CD4-positive, alpha-beta T cell treated with Interleukin-1 beta for 1 hour (primary cell): Measurements from ENCODE around the gene PRKACB.
"Not testable (repeated sequence)": the region's sequence is repeated elsewhere in the genome, so short reads cannot be mapped to it uniquely, and the experiment has no call there.

Experiments
- DNase-seq, 2 donors: peaks; one replicate each; pipeline ENCODE4 v3.0.0-alpha.2; 2020 to 2022

PRKACB gene

DNA sequence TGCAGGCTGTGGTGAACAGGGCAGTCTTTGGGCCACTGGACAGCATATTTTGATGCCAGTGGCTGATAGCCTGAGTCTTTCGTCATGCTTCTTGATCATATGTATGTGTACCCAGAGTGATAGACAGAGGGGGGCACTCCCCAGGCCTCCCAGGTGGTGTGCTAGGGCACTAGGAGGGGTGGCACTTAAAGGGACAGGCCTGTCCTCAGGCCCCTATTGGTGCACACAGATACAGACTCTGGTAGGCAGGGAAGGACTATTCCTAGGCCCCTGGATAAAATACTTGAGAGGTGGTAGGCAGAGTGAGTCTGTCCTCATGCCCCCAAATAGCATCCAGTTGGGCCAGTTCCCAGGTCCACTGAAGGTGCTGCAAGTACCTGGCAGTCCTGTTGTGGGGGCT is 80.8 kb downstream of the PRKACB start:
- no peak for DNase-seq

DNA sequence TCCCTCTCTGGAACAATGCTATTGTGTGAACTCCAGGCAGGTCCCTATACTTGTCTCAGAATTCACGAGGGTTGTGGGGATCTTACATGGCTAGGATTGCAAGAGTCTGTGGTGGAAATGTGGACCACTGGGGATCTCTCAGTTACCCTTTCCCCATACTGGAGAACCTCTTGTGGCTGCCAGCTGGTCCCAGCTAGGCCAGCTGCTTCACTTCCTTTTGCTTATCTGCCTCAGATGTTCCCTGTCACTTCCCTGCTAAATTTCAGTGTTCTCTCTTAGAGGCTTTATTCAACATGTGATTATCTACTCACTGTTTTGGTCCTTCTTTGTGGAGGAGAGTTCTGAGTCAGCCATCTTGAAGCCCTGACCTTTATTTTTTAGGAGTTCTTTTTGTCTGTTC is 81.6 kb downstream of the PRKACB start:
- DNase-seq: no peak

GRCh38 chr1:84232676-84233075 is 88.6 kb downstream of the PRKACB start:
- DNase-seq: not testable (repeated sequence)

GRCh38 chr1:84236256-84236655 is 92.2 kb downstream of the PRKACB start:
- DNase-seq: no peak

DNA sequence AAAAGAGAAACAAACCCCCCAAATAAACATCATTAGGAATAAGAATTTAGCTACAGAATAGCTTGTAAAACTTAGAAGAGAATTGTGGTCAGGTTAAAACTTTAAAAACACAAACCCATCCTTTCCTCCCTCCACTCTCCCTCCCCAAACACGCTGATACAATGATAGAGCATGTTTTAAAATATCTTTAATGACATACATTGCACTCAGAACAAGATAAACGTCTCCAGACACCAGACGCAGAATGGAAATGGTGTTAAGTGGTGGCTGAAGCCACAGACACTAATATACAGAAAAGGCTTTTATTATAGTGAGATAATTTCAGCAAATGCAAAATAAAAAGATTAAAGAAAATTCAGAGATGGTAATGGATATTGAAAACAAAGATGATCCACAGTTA is 98.6 kb downstream of the PRKACB start:
- DNase-seq: no peak

DNA sequence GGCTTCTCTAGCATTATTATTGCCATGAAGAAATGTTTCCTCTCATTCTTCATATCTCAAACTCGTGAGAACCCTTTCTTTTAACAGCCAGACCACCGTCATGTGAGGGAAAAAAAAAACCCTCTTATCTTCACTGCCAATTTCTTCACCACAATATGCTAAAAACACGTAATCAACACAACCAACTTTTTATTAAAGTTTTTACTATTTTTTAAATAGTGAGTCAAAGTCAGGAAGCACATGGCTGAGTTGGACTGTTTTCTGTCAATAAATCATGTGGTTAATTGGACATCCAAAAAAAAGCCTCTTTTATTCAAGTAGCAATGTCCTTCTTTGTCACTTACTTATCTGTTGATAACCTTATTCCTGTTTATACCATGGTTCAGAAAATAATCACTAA is 101.5 kb downstream of the PRKACB start:
- no peak for DNase-seq

DNA sequence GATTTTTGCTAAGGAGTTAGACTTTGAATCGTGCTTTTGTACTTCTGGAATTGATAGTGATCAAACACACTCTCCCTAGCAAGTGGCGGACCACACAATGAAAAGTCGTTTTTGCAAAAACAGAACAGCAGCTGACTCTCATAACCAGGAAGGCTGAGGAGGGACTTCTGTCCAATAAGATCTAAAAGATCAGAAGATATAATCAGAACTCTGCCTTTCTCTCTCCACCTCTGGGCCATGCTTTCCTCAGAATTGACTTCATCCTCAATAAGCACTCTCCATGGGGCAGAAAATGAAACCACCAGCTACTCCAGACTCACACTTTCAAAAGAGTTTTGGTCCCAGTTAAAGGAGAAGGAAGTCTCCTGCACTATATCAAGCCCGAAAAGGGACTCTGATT is 102.1 kb downstream of the PRKACB start:
- DNase-seq: no peak

DNA sequence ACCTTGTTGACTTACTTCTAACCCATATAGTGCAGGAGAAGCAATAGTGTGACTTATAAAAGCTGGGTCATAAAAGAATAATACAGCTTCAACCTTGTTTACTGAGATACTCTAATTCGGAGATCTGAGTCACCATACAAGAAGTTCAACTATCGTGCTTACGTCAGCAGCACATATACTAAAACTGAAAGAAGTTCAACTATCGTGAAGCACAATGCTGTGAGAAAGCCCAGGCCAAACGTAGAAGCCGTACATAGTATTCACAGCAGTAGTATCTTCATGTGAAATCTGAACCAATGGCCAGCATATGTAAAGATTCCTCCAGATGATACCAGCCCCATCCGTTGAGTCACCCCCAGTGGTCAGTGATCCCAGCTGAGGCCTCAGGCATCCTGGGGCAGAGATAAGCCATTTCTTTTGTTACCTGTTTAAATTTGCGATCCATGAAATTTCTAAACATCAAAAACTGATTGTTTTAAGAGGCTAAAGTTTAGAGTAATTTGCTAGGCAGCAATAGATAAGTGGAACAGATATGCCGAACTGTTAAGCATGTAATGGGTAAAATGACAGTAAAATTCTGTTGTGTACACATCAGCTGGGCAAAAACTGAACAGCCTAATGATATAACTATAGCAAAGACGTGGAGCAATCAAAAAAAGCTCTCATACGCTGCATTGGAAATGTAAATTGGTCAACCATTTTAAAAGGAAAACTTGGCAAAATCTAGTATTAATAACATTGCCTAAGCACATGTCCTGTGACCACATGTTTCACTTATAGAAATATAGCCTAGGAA is 103.6 kb downstream of the PRKACB start:
- peak in 1 of 2 donors; percentile 13 for DNase-seq

DNA sequence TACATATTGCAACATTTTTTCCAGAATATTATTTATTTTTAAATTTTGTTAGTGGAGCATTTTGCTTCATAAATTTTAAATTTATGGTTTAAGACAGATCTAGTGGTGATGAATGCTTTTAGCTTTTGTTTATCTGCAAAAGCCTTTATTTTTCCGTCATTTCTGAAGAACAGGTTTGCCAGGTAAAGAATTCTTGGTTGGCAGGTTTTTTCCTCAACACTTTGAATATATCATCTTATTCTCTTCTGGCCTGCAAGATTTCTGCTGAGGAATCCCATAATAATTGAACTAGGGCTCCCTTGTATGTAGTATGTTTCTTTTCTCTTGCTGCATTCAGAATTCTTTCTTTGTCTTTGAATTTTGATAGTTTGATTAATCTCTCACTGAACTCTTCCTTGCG is 106.6 kb downstream of the PRKACB start:
- DNase-seq: no peak

DNA sequence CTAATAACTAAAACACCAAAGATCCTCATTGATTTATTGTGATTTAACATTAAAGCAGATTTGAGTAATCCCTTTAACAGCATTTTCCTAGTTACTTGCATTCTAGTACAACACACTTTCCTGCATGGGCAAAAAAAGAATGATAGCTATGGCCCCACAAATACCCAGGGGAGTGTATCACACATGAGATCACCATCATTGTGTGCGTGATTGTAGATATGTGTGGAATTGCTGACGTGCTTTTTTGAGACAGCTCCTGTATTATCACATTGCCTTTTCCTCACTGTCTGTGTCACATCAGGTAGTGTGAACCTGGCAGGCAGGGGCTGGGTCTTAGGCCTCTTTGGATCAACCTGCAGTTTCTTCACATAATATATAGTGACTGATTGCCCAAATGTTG is 109.0 kb downstream of the PRKACB start:
- no peak for DNase-seq

DNA sequence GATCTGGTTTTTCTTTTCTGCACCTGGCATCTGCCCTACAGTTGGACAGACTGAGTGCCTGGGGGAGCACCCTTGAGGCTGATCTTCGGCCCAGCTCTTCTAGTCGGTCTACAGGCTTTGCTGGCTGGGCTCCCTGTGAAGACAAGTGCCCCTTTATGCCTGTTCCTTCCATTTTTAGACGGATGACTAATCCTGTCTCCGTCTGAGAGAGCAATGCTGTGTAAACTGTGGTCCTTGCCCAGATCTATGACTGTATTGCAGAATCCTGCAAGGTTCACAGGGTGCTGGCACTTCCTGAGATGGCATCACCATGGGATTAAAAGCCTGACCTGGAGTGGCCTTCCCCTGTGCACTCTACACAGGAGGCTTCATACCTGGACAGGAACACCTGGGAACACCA is 109.8 kb downstream of the PRKACB start:
- DNase-seq: no peak

DNA sequence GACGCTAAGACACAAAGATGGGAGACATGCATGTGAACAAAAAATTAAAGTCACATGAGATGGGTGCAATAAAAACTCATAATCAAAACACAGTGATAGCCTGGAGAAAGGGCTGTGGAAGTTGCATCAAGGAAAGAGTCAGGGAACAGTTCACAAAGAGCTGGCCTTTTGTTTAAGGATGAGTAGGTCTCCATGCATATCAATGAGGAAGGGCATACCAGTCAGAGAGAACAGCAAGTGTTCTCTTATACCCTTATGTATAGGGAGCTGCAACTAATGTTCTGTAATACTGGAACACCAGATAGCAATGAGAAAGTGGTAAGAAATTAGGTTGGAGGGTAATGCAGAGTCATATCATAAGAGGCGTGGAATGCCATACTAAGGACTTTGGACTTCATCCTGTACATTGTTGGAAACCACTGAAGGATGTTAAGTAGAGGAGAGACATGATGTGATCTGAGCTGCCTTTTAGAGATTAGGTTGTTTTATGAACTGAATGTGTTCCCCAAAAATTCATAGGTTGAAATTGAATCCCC is 110.7 kb downstream of the PRKACB start:
- no peak for DNase-seq

GRCh38 chr1:84255582-84255981 is 111.5 kb downstream of the PRKACB start:
- DNase-seq: no peak

DNA sequence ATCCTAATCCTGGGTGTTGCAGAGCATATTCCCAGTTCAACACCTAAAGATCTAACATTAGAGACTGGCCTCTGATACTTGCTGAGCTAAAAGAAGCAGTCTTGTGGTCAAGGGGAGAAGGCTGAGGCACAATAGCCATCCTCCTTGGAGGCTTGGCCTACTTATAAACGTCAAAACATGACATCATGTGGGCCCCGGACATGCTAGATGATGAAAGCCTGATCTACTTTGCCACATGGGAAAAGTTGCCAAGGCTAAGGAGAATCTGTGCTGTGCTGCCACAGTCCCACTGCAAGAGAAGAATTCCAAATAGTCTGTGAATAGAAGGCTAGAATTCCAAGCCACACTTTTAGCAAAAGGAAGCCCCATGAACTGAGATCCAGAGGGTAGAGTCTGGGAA is 113.5 kb downstream of the PRKACB start:
- no peak for DNase-seq

- no peak for DNase-seq
These were observed 115.3 kb downstream of the PRKACB start for GRCh38 chr1:84259376-84259775.

DNA sequence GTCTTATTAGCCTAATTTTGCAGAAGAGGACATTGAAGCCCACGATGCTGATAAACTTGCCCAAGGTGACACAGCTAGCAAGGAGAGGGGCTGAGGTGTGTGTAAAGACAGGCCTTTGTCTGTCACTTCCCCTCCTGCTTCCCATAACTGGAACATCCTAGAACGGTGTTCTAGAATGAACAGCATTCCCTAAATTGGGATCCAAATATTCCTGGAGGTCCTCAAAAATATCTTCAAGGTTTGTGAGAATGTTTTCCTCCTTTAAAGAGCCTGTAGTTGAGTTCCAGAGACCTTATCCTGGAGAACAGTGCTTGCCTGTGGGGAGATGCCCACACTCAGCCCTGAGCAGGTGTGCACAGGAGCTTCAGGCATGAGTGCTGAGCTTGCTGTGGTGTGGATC is 115.9 kb downstream of the PRKACB start:
- DNase-seq: no peak

DNA sequence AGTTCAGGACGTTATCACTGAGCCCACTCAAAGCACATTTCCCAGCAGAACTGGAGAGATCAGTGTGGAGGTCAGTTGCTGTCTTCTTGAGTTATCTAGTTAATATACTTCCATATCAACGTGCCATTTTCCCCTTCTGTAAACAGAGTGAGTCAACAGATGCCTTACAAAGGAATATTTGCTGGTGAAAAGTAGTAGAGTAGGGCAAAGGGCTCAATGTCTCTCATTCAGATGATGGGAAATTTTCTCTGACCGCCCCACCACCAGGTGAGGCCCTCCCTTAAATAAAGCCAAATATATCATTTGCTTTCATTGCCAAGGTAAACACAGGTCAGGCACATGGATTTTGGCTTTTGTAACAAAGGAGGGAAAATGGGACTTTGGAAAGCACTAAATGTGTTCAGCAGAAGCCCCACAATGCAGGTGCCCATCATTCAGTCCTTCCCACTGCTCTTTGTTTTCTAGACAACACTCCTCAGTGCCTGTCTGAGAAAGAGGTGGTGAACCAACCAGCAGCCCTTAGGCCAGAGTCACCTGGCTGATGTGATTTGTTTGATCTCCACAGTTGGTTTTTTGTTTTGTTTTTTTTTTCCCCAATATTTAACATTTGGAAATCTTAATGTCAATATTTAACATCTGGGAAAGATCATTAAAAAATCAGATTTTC is 116.9 kb downstream of the PRKACB start:
- no peak for DNase-seq

DNA sequence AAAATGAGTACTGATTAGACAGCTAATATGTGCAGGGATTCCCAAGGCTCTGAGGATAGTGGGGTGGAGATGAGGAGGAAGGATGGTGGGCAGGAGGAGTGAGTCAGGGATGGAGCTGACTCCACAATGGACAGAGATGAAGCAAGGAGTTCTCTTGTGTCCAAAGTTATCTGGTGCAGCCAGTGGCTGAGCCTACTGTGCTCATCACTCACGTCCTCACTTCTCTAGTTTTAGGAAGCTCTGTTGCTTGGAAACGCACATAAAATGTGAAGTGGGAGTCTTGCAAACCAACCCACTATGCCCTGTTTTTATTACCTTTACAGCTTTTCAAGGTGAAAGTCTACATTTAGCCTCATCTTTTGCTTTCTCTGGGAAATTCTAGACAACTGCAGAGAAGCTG is 120.9 kb downstream of the PRKACB start:
- no peak for DNase-seq

DNA sequence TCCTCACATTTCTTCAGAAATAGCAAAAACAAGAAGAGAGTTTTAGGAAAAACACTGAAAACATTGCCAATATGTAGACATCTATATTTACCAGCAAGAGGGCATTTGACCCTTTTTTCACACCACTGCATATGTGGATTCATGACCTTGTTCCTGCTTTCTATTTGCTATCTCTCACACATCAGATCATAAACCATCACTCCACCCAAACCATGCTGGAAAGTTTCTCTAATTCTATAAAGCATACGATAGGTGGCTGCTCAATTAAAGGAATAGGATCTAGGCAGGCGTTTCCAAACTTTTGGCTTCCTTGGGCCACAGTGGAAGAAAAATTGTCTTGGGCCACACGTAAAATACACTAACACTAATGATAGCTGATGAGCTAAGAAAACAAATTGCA is 121.8 kb downstream of the PRKACB start:
- no peak for DNase-seq

GRCh38 chr1:84266748-84267147 is 122.7 kb downstream of the PRKACB start:
- DNase-seq: no peak

DNA sequence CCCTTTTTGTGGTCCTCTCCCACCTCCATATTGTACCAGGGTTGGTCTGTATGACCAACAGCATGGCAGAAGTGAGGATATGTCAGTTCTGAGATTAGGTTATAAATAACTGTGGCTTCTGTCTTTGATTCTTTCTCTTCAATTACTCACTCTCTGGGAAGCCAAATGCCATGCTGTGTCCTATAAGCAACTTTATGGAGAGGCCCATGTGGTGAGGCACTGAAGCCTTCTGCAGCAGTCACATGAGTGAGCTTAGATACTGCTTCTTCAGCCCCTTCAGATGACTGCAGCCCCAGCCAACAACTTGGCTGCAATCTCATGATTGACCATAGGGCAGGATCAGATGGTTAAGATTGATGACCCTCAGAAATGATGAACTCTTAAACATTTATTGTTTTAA is 123.4 kb downstream of the PRKACB start:
- DNase-seq: no peak

DNA sequence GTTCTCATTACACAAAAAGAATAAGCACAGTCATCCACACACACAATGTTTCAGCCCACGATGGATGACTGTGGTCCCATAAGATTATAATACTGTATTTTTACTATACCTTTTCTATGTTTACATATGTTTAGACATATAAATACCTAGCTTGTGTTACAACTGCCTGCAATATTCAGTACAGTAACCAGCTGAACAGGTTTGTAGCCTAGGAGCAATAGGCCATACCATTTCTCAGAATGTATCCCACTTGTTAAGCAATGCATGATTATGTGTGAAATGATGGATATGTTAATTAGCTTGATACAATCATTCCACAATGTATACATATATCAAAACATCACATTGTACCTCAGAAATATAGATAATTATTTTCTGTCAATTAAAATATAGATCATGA is 124.3 kb downstream of the PRKACB start:
- no peak for DNase-seq

- no peak for DNase-seq
These were observed 125.2 kb downstream of the PRKACB start for GRCh38 chr1:84269306-84269705.

- no peak for DNase-seq
These were observed 127.5 kb downstream of the PRKACB start for GRCh38 chr1:84271441-84272151.
